ENCODE measurements around the gene RALY.
A peak's percentile ranks its signal among the peaks of the same experiment; 100 is the strongest.
"Not testable (repeated sequence)": the region's sequence is repeated elsewhere in the genome, so short reads cannot be mapped to it uniquely, and the experiment has no call there.

The RALY gene

GRCh38 chr20:34018166-34018565 lies 24.5 kb downstream of the RALY start:
- no peak for DNase-seq

- peak; percentile 10 for DNase-seq
Observed at GRCh38 chr20:34022151-34022838, 28.6 kb downstream of the RALY start.

GRCh38 chr20:34022839-34023234 lies 29.1 kb downstream of the RALY start:
- DNase-seq, result no peak

- DNase-seq, result no peak
Observed at GRCh38 chr20:34023937-34024722, 30.4 kb downstream of the RALY start.

GRCh38 chr20:34024723-34025351 lies 31.1 kb downstream of the RALY start:
- no peak for DNase-seq

- not testable (repeated sequence) for DNase-seq
Observed at GRCh38 chr20:34028013-34028412, 34.3 kb downstream of the RALY start.

GRCh38 chr20:34029415-34029814 lies 35.7 kb downstream of the RALY start:
- DNase-seq, result no peak

- no peak for DNase-seq
Observed at GRCh38 chr20:34030456-34030855, 36.7 kb downstream of the RALY start.

GRCh38 chr20:34033903-34034302 lies 40.2 kb downstream of the RALY start:
- no peak for DNase-seq

GRCh38 chr20:34037121-34037520 lies 43.4 kb downstream of the RALY start:
- no peak for DNase-seq

GRCh38 chr20:34037767-34038166 lies 44.1 kb downstream of the RALY start:
- no peak for DNase-seq

- DNase-seq, result peak; percentile 46
Observed at GRCh38 chr20:34040300-34040995, 46.7 kb downstream of the RALY start.

- DNase-seq, result no peak
Observed at GRCh38 chr20:34041226-34041625, 47.5 kb downstream of the RALY start.

GRCh38 chr20:34042262-34042661 lies 48.6 kb downstream of the RALY start:
- peak; percentile 67 for DNase-seq

GRCh38 chr20:34043025-34043424 lies 49.3 kb downstream of the RALY start:
- DNase-seq, result no peak

GRCh38 chr20:34045294-34045693 lies 51.6 kb downstream of the RALY start:
- DNase-seq, result no peak

GRCh38 chr20:34045930-34046725 lies 52.4 kb downstream of the RALY start:
- no peak for DNase-seq

GRCh38 chr20:34047010-34047687 lies 53.4 kb downstream of the RALY start:
- no peak for DNase-seq

- peak; percentile 22 for DNase-seq
Observed at GRCh38 chr20:34047917-34048316, 54.2 kb downstream of the RALY start.

- DNase-seq, result no peak
Observed at GRCh38 chr20:34049389-34049788, 55.7 kb downstream of the RALY start.

GRCh38 chr20:34049897-34050695 lies 56.4 kb downstream of the RALY start:
- no peak for DNase-seq
